ENCODE measurements around the gene JAG2.
"Not testable (repeated sequence)": the region's sequence is repeated elsewhere in the genome, so short reads cannot be mapped to it uniquely, and the experiment has no call there.

JAG2 gene

DNA sequence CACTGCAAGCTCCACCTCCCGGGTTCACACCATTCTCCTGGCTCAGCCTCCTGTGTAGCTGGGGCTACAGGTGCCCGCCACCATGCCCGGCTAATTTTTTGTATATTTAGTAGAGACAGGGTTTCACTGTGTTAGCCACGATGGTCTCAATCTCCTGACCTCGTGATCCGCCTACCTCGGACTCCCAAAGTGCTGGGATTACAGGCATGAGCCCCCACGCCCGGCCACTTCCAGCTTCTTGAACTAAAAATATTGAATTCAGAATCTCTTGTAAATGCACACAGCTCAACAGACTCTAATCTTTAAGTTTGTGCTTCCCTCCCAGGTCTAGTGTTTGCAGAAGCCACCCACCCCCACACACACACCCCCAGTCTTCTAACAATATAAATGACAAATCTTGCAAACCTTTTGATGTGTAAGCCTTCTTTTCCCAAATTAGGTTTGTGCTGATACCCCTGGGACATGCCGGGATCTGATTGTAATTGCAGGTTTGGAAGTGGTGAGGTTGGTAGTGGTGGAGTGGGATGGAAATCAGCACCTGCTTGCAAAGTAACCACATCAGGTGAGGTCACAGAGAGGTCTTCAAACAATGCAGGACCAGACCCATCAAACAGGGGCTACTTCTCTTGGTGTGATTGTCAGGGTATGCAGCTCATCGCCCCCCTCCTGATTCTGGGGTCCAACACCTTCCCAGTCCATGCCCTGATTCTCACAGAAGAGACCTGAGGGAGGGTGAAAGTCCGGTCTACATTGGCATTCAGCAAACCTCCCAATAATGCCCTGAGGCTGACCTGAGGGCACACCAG, 51.9 kb downstream of the JAG2 start:
- no peak for DNase-seq (ENCODE audit: low read depth)

DNA sequence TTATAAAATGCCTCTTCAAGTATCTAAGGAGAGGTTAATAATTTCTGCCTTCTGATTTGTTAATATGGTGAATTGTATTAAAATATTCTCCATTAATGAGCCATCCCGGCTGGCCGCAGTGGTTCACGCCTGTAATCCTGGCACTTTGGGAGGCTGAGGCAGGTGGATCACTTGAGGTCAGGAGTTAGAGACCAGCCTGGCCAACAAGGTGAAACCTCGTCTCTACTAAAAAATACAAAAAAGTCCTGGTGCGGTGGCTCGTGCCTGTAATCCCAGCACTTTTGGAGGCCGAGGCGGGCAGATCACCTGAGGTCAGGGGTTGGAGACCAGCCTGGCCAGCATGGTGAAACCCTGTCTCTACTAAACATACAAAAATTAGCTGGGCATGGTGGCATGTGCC, 59.3 kb downstream of the JAG2 start:
- DNase-seq (ENCODE audit: low read depth), result not testable (repeated sequence)

DNA sequence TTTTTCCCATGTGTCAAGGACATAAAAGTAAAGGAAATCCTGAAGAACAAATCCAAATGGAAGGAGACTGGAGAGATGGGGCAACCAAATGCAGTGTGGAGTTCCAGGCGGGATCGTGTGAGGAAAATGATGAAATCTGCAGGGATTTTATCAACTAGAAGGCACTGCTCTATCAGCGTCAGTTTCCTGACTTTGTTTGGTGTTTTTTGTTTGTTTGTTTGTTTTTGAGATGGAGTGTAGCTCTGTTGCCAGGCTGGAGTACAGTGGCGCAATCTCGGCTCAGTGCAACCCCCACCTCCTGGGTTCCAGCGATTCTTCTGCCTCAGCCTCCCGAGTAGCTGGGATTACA, 60.1 kb downstream of the JAG2 start:
- no peak for DNase-seq (ENCODE audit: low read depth)

DNA sequence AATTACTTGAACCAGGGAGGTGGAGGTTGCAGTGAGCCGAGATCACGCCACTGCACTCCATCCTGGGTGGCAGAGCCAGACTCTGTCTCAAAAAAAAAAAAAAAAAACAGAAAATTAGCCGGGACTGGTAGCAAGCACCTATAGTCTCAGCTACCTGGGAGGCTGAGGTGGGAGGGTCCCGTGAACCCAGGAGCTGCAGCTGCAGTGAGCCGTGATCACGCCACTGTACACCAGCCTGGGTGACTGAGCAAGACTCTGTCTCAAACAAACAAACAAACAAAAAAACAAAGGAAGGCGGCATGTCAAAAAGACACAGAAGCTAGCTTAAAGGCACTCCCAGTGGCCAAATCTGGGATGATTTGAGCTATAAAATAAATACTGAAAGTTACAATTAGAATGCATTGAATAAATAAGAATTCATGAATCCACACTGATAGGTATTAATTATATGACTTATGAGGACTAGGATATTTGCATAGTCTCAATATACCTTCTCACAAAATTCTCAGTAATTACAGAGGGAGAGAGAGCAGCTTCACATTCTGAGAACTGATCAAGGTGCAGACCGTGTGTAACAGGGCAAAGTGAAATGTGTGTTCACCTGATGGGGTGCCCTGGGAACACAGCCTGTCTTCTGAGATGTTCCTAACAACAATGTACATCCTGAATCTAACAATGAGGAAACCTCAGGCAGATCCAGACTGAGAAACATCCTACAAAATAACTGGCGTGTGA, 60.6 kb downstream of the JAG2 start:
- DNase-seq (ENCODE audit: low read depth), result no peak

GRCh38 chr14:105107351-105107750, 61.2 kb downstream of the JAG2 start:
- no peak for DNase-seq (ENCODE audit: low read depth)

DNA sequence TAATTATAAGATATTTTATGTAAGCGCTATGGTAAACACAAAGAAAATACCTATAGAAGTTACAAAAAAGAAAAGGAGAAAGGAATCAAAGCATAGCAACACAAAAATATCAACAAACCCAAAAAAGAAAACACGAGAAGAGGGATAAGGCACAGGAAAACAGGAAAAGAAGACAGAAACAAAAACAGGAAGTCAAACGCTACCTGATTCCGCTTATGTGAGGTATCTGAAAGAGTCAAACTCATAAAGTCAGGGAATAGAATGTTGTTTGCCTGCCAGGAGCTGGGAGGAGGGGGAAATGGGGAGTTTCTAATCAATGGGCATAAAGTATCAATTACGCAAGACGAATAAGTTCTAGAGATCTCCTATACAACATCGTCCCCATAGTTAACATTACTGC, 63.4 kb downstream of the JAG2 start:
- no peak for DNase-seq (ENCODE audit: low read depth)

DNA sequence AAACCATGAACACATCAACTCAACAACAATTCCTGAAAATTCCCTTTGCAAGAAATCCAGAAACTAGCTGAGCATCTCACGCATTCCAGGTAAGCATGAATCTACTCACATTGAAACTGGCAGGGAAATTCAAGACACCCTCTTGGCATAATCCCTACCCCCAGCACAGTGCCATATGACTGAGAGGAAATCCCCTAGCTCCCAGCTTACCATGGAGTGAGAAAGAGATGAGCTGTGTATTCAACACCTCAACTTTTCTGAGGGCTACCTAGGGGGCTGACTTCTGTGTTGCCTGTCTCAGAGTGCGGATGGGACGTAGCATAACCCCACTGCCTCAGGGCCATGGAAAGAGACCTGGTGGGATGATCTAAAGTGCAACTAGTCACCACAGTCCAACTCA, 65.7 kb downstream of the JAG2 start:
- no peak for DNase-seq (ENCODE audit: low read depth)

DNA sequence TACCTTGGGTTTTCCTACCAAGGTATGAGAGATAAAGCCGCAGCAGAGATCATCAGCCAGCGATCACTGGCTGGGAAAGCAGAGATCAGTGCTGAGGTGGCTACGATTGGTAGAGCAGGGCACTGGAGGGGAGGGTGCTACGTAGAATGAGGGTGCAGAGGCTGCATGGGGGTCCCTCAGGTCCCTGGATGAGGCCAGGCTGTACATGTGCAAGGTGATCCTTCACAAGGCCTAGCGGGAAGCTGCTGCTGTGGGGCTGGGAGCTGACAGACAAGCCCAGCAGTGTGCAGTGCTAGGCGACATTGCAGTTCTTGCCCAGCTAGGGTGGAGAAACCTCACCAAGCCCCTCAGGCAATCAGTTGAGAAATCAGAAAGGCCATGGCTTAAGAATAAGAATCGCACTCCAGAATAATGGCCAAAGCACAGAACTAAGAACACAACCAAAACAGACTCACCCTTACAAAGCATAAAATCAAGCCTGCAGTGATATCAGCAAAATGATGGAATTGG, 66.2 kb downstream of the JAG2 start:
- no peak for DNase-seq (ENCODE audit: low read depth)

GRCh38 chr14:105100910-105101309, 67.7 kb downstream of the JAG2 start:
- no peak for DNase-seq (ENCODE audit: low read depth)

GRCh38 chr14:105099778-105100177, 68.8 kb downstream of the JAG2 start:
- DNase-seq (ENCODE audit: low read depth), result no peak

- DNase-seq (ENCODE audit: low read depth), result no peak
Observed at GRCh38 chr14:105098316-105098715, 70.3 kb downstream of the JAG2 start.

- DNase-seq (ENCODE audit: low read depth), result no peak
Observed at GRCh38 chr14:105097794-105098127, 70.8 kb downstream of the JAG2 start.

GRCh38 chr14:105096206-105096875, 72.2 kb downstream of the JAG2 start:
- no peak for DNase-seq (ENCODE audit: low read depth)

- no peak for DNase-seq (ENCODE audit: low read depth)
Observed at GRCh38 chr14:105095236-105095805, 73.3 kb downstream of the JAG2 start.

DNA sequence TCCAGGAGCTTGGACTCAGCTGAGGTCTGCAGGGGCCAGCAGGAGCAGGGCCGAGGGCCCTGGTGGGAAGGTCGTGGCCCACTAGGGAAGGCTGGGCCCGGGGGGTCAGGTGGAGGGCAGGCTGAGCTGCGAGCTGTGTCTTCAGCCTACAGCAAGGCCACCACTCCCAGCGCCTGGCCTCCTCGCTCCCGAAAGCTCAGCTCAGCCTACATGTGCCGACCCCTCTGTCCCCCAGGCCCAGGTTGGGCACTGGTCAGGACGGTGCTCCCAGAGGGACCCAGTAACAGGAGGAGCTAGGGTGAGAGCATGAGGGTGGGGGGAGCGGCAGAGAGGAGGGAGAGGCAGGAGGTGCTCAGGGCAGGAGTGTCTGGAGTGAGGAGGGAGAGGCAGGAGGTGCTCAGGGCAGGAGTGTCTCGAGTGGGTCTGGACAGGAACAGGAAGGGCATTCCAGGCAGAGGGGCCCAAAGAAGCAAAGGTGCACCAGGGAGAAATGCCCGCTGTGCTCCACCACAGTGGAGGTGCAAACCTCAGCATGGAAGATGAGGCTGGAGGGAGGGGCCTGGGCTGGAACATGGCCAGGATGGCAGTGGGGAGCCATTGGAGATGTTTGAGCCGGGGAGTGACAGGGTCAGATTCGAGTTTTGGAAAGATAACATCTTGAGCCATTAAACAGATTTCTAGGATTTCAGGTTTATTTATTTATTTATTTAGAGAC, 74.2 kb downstream of the JAG2 start:
- no peak for DNase-seq (ENCODE audit: low read depth)

- peak; percentile 65 for DNase-seq (ENCODE audit: low read depth)
Observed at GRCh38 chr14:105093431-105094192, 75.0 kb downstream of the JAG2 start.

DNA sequence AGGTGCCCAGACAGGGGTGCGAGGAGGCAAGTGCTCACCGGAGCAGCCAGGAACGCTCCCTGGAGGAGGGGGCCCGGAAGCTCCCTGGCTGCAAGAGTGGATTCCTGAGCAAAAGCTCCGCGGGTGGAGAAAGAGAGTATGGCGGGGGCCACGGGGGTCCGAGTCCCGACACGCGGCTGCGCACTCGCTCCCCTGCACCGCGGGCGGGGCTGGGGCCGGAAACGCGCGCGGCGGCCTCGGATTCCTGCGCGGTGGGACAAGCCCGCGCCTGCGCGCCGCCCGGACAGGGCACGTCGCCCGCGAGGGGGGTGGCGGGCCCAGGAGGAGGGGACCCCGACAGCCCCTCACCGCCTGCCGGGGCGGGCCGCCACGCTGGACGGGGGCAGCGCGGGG, 75.5 kb downstream of the JAG2 start:
- peak; percentile 53 for DNase-seq (ENCODE audit: low read depth)

DNA sequence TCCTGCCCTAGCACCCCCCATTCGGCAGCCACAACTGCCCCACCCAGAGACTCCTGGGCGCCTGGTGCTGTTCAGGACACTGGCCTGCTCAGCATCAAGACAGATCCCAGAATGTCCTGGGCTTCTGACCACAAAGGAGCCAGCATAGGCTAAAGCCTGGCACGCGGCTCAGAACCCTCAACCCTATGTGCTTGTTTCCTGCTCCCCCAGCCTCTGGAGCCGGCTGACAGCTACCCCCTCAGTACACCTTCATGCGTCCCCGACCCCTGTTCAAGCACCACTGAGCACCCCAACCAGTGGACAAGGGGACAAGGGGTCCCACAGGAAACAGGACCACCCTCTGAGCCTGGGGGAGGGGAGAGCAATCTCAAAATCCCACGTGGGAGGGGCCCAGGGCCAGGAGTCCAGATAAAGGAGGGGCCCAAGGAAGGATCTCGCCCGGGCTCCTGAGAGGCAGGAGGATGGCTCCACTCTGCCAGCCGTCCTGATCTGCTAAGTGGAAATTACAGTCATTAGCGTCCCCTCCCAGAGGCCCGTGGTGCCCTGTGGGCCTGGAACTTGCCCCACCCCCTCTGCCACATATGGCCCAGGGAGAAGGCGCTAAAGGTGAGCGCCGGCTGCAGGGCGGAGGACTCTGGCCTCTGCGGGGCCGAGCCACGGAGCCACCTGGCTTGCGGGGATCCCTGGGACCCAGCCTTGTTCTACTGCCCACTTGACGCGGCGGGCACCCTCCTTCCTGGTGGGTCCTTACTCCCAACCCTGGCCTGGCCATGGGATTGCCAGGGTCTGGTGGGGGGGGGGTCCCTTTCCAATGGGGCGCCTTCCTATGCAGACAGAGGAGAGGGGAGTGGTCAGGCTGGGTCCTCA, 76.2 kb downstream of the JAG2 start:
- no peak for DNase-seq (ENCODE audit: low read depth)

DNA sequence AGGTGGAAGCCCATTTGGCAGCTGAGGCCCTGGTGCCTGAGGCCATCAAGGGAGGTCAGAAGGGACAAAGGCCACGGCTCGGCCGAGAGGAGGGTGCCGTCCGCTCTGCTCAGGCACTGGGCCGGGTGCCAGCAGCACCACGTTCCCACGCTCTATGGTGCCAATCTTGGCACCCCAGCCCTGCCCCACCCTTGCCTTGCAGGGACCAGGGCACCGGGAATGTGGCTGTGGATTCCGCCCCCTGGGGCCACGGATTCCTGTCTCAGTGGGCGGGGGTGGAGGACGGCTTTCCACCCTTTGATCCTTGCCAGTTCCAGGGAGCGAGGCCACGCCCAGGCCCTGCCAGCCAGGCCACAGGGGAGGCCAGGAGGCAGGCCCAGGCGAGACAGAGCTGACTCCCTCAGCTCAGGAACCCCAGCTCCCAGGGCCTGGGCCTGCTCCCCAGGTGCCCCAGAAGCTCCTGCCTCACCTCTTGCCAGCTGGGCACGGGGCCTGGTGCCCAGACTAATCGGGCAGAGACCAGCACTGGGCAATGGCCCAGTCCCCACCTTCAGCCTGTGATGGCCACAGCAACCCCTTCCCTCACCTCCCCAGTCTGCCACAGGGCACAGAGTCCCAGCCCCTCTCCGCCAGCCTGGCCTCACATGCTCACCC, 76.9 kb downstream of the JAG2 start:
- DNase-seq (ENCODE audit: low read depth), result no peak

- DNase-seq (ENCODE audit: low read depth), result no peak
Observed at GRCh38 chr14:105091054-105091516, 77.5 kb downstream of the JAG2 start.
